Measurements from ENCODE around the gene SLC4A5.
A peak's percentile ranks its signal among the peaks of the same experiment; 100 is the strongest.
"Not testable (repeated sequence)": the region's sequence is repeated elsewhere in the genome, so short reads cannot be mapped to it uniquely, and the experiment has no call there.

The SLC4A5 gene

GRCh38 chr2:74262681-74263080, 80.5 kb downstream of the SLC4A5 start:
- no peak for DNase-seq

GRCh38 chr2:74261204-74261864, 81.9 kb downstream of the SLC4A5 start:
- peak; percentile 48 for DNase-seq

DNA sequence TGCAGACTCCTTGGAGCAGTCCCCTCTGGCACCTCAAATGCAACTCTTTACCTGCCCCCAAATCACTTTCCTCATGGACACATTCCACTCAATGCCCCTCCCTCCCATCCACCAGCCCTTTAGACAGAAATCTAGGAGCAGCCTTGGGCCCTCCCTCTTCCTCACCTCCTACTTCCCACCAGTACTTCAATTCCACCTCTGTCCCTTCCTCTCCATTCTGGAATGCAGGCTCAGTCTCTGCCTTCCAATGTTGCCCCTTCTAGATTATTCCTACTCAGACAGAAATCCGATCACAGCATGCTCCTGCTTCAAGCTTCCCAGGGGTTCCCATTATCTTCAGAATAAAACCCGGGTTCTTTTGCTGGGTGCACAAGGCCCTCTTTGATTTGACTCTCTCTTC, 82.7 kb downstream of the SLC4A5 start:
- DNase-seq, result no peak

GRCh38 chr2:74259733-74260132, 83.5 kb downstream of the SLC4A5 start:
- no peak for DNase-seq

- no peak for DNase-seq
These were observed 84.0 kb downstream of the SLC4A5 start for GRCh38 chr2:74259191-74259590.

- DNase-seq, result no peak
These were observed 87.5 kb downstream of the SLC4A5 start for GRCh38 chr2:74255660-74256213.

- no peak for DNase-seq
These were observed 89.3 kb downstream of the SLC4A5 start for GRCh38 chr2:74253971-74254310.

- no peak for DNase-seq
These were observed 89.8 kb downstream of the SLC4A5 start for GRCh38 chr2:74253306-74253970.

- DNase-seq, result no peak
These were observed 90.4 kb downstream of the SLC4A5 start for GRCh38 chr2:74252862-74253261.

- no peak for DNase-seq
These were observed 91.2 kb downstream of the SLC4A5 start for GRCh38 chr2:74252036-74252435.

- peak; percentile 43 for DNase-seq
These were observed 93.0 kb downstream of the SLC4A5 start for GRCh38 chr2:74250189-74250631.

GRCh38 chr2:74249406-74250122, 93.7 kb downstream of the SLC4A5 start:
- DNase-seq, result no peak

- no peak for DNase-seq
These were observed 96.6 kb downstream of the SLC4A5 start for GRCh38 chr2:74246496-74247195.

DNA sequence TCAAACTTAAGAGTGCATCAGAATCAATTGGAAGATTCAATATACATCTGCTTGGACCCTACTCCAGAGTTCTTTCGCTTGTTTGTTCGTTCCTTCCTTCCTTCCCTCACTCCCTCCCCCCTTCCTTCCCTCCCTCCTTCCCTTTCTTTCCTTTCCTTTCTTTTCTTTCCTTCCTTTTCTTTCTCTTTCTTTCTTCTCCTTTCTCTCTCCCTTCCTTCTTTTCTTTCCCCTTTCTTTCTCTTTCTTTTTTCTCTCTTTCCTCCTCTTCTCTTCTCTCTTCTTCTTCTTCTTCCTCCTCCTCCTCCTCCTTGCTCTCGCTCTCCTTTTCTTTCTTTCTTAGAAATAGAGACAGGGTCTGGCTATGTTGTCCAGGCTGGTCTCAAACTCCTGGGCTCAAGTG, 98.9 kb downstream of the SLC4A5 start:
- DNase-seq, result no peak

- no peak for DNase-seq
These were observed 100.7 kb downstream of the SLC4A5 start for GRCh38 chr2:74242354-74243071.

DNA sequence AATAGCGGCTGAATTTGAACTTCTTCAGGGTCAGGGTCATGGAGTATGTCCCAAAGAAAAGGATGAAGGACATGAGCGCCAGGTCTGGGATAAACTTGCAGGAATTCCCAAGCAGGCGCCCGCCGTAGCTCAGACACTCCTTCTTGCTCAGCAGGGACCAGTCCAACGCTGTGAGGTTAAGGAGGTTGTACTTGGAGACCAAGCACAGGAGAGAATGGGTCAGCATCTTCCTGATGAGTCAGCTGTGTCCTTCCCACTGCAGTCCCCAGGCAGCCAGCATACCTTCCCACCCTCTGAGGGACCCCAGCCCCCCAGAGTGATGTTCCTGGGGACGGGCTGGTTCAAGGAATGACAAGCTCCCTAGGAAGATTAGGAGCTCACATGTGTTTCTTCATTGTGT, 103.9 kb downstream of the SLC4A5 start:
- DNase-seq, result no peak

DNA sequence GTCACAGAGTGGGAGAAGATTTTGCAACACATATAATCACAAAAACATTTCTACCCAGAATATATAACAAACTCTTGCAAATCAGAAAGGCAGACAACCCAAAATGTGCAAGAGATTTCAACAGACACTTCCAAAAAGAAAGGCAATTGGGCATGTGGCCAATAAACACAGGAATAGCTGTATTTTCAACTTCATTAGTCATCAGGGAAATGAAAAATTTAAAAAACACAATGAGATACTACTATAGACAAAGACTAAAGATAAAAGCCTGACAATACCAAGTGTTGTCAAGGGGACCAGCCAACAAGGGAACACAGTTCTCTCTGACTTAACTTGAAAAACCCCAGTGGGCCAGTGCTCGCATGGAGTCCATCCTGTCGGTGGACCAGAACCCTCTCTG, 104.3 kb downstream of the SLC4A5 start:
- peak; percentile 66 for DNase-seq

GRCh38 chr2:74235041-74235440, 108.2 kb downstream of the SLC4A5 start:
- DNase-seq, result no peak

DNA sequence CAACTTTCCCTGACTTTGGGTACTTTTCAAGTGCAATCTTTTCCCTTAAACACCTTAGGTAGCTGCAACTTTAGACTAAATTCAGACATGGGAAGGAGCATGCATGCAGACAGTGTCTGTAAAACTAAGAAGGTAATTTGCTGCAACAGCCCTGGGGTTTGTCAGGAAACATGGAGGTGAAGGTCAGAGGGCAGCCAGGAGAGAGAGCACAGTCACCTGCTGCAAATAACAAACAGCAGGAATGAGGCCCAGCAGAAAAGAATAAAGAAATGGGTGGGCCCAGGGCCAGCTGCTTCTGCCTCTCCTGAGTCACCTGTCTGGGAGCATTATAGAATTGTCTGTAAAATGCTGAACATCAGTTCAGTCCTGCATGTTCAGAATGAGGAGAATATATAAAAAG, 109.6 kb downstream of the SLC4A5 start:
- DNase-seq, result no peak

- no peak for DNase-seq
These were observed 110.8 kb downstream of the SLC4A5 start for GRCh38 chr2:74232426-74232825.

DNA sequence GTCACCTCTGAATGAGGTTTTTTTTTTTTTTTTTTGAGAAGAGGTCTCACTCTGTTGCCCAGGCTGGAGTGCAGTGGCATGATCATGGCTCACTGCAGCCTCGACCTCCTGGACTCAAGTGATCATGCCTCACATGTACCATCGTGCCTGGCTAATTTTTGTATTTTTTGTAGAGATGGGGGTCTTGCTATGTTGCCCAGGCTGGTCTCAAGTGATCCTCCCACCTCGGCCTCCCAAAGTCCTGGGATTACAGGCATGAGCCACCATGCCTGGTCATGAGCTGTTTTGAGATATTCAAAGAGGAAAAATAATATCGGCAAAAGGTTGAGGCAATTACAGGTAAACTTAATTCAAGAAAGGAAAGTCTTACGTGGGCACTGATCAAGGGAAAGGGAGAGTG, 113.4 kb downstream of the SLC4A5 start:
- not testable (repeated sequence) for DNase-seq

DNA sequence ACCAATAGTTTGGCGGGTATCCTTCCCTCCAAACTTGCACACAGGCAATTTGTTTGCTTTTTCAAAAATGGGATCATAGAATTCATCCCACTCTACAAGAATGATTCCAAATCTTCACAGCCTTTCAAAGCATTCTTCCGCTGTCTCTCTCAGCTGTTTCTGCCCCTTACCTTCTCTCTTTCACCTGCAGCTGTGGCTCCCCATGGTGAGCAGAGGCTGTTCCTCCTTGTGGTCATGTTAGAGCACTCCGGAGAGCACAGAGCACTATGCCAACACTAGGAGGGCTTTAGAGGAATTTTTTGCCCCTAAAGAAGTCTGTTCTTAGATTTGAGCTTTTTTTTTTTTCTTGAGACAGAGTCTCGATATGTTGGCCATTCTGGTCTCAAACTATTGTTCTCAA, 114.4 kb downstream of the SLC4A5 start:
- DNase-seq, result no peak

GRCh38 chr2:74227646-74228045, 115.6 kb downstream of the SLC4A5 start:
- no peak for DNase-seq

Measured in EL (cell line).